ENCODE measurements around the gene DENND4A. TPM values are rescaled to one million over a fixed set of nuclear protein-coding genes. Genes with fewer than 3 reads are reported as not detected.

Gene DENND4A
- total and polyA plus RNA-seq, 9 of the 15 experiments (the other 6 are each of a cell fraction or from before 2014, with no cell fraction given) = 6.8 to 32.3 (median 19.9) TPM

DNA sequence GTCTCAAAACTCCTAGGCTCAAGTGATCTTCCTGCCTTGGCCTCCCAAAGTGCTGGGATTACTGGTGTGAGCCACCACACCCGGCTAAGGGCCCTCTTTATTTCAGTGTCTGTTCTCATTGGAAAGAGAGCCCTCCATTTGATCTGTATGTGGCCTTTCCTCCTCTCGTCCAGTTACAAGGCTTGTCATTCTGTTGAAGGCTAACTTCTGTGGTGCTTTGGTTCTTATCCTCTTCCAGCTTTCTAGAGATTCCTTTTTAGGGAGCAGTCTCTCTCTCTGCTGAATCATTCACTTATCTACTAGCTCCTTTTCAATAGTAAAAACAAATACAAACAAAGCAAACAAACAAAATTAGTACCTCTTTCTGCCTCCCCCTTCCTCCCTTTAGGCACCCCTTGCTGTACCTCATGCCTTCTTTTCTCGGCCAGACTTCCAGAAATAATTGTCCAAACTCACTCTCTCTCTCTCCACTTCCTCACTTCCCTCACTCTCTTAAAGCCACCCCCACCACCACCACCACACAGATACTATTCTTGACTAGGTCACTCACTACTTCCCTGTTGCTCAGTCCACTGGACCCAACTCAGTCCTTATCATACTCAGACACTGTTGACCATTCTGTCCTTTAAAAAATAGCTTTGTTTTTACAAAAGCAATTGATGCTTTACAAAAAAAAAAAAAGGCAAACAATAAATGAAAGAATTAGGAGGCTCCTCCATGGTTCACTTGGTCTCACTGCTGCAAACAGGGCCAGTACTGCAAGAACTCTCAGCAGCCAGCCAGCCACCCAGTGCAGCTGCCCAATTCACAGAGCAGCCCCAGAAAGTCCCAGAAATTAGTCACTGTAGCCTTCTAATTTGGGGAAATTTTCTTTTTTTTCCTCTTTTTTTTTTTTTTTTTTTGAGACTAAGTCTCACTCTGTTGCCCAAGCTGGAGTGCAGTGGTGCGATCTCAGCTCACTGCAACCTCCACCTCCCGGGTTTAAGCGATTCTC, 45.5 kb upstream of the DENND4A start (continued):
- TF ChIP-seq HCFC1 (IDR thresholded peaks at IDR 0.05; ENCODE audit: low read depth, low read length) = no peak
- no peak for TF ChIP-seq NRF1 (conservative IDR thresholded peaks at IDR 0.05 in 1 of 2, IDR thresholded peaks at IDR 0.05 in 1 of 2)
- no peak for TF ChIP-seq SLC30A9 (CRISPR knock-in tag; IDR thresholded peaks at IDR 0.05)
- TF ChIP-seq TRIM28 (IDR thresholded peaks at IDR 0.05) = peak; percentile 66; the same call in 1 of the 2 replicates
- no peak for TF ChIP-seq ZNF778 (CRISPR knock-in tag; IDR thresholded peaks at IDR 0.05)
- TF ChIP-seq STAT5B (CRISPR knock-in tag; IDR thresholded peaks at IDR 0.05) = no peak
- TF ChIP-seq SMARCA5 (IDR thresholded peaks at IDR 0.05) = no peak; the same call in 1 of the 2 replicates
- TF ChIP-seq SMAD4 (CRISPR knock-in tag; conservative IDR thresholded peaks at IDR 0.05) = 0 out of 2 replicates have a peak, but pooled peaks have one; percentile 51
- peak; percentile 48; the same call in 1 of the 2 replicates for TF ChIP-seq ZNF384 (IDR thresholded peaks at IDR 0.05; ENCODE audit: low read depth, low read length)
- no peak for TF ChIP-seq U2AF2 (optimal IDR thresholded peaks at IDR 0.05; ENCODE audit: low read depth, low read length)
- no peak for TF ChIP-seq ZNF41 (CRISPR knock-in tag; conservative IDR thresholded peaks at IDR 0.05)
- no peak for TF ChIP-seq ZNF232 (CRISPR knock-in tag; IDR thresholded peaks at IDR 0.05)
- TF ChIP-seq, protein P1, sequence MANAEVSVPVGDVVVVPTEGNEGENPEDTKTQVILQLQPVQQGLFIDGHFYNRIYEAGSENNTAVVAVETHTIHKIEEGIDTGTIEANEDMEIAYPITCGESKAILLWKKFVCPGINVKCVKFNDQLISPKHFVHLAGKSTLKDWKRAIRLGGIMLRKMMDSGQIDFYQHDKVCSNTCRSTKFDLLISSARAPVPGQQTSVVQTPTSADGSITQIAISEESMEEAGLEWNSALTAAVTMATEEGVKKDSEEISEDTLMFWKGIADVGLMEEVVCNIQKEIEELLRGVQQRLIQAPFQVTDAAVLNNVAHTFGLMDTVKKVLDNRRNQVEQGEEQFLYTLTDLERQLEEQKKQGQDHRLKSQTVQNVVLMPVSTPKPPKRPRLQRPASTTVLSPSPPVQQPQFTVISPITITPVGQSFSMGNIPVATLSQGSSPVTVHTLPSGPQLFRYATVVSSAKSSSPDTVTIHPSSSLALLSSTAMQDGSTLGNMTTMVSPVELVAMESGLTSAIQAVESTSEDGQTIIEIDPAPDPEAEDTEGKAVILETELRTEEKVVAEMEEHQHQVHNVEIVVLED (CRISPR knock-in tag; IDR thresholded peaks at IDR 0.05) = no peak
- no peak for TF ChIP-seq BDP1 (IDR thresholded peaks at IDR 0.05; ENCODE audit: insufficient read depth, insufficient read length)
- TF ChIP-seq STAT5A (IDR thresholded peaks at IDR 0.05; ENCODE audit: borderline replicate concordance, low read length) = no peak
- no peak for TF ChIP-seq MYBL2 (IDR thresholded peaks at IDR 0.05; ENCODE audit: low read depth)
- no peak for TF ChIP-seq MYBL2 (CRISPR knock-in tag; IDR thresholded peaks at IDR 0.05; ENCODE audit: borderline replicate concordance)
- TF ChIP-seq HDGF (IDR thresholded peaks at IDR 0.05) = peak; percentile 89; the same call in 1 of the 2 replicates
- TF ChIP-seq, protein P2, sequence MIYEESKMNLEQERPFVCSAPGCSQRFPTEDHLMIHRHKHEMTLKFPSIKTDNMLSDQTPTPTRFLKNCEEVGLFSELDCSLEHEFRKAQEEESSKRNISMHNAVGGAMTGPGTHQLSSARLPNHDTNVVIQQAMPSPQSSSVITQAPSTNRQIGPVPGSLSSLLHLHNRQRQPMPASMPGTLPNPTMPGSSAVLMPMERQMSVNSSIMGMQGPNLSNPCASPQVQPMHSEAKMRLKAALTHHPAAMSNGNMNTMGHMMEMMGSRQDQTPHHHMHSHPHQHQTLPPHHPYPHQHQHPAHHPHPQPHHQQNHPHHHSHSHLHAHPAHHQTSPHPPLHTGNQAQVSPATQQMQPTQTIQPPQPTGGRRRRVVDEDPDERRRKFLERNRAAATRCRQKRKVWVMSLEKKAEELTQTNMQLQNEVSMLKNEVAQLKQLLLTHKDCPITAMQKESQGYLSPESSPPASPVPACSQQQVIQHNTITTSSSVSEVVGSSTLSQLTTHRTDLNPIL (CRISPR knock-in tag; IDR thresholded peaks at IDR 0.05) = no peak
- TF ChIP-seq, protein P3, sequence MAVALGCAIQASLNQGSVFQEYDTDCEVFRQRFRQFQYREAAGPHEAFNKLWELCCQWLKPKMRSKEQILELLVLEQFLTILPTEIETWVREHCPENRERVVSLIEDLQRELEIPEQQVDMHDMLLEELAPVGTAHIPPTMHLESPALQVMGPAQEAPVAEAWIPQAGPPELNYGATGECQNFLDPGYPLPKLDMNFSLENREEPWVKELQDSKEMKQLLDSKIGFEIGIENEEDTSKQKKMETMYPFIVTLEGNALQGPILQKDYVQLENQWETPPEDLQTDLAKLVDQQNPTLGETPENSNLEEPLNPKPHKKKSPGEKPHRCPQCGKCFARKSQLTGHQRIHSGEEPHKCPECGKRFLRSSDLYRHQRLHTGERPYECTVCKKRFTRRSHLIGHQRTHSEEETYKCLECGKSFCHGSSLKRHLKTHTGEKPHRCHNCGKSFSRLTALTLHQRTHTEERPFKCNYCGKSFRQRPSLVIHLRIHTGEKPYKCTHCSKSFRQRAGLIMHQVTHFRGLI (CRISPR knock-in tag; IDR thresholded peaks at IDR 0.05) = 0 out of 2 replicates have a peak, but pooled peaks have one; percentile 39
- TF ChIP-seq, protein P4, sequence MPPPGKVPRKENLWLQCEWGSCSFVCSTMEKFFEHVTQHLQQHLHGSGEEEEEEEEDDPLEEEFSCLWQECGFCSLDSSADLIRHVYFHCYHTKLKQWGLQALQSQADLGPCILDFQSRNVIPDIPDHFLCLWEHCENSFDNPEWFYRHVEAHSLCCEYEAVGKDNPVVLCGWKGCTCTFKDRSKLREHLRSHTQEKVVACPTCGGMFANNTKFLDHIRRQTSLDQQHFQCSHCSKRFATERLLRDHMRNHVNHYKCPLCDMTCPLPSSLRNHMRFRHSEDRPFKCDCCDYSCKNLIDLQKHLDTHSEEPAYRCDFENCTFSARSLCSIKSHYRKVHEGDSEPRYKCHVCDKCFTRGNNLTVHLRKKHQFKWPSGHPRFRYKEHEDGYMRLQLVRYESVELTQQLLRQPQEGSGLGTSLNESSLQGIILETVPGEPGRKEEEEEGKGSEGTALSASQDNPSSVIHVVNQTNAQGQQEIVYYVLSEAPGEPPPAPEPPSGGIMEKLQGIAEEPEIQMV (tag; conservative IDR thresholded peaks at IDR 0.05; ENCODE audit: low read depth) = no peak
- no peak for TF ChIP-seq CBX1 (IDR thresholded peaks at IDR 0.05; ENCODE audit: low read depth)
- TF ChIP-seq RCOR1 (IDR thresholded peaks at IDR 0.05; ENCODE audit: borderline replicate concordance in 1 of 2, low read depth in 2 of 2, low read length in 2 of 2) = no peak; a peak in 1 of 4 replicates
